Ureter (tissue), 1 donor: ENCODE measurements around the gene NTRK2. TPM values are rescaled to one million over a fixed set of nuclear protein-coding genes. Genes with fewer than 3 reads are reported as not detected.
"Not testable (repeated sequence)": the region's sequence is repeated elsewhere in the genome, so short reads cannot be mapped to it uniquely, and the experiment has no call there.

Source experiments
- DNase-seq: peaks from one replicate; pipeline ENCODE4 v3.0.0-alpha.2; 2020; ENCODE audit warnings: low spot score
- total RNA-seq: library from RNA; stranded (reverse); gene quantifications from one replicate; pipeline ENCODE4 v1.2.4, GENCODE V29; 2023
- donor health status: DM: yes; HTN: yes; CAD: no.

The NTRK2 gene
- total RNA-seq, 1 donor from 2014 or later, result 3.0 TPM

DNA sequence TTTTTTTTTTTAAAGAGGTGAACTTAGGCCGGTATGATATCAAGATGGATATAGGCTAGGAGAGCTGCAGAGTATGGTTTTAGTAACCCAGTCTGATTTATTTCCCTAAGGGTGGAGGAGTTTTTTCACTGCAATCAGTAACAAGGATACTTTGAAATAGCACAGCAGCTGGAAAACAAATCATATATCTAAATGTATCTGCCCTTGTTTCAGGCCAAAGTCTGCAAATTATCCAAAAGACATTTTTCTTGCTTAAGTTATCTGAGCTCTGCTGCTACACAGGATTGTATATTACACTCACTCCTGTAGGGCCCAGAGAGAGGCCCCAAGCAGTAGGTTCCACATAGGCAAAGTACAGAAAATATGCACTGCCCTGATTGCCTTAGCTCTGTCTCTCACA is 222.4 kb downstream of the NTRK2 start:
- no peak for DNase-seq

DNA sequence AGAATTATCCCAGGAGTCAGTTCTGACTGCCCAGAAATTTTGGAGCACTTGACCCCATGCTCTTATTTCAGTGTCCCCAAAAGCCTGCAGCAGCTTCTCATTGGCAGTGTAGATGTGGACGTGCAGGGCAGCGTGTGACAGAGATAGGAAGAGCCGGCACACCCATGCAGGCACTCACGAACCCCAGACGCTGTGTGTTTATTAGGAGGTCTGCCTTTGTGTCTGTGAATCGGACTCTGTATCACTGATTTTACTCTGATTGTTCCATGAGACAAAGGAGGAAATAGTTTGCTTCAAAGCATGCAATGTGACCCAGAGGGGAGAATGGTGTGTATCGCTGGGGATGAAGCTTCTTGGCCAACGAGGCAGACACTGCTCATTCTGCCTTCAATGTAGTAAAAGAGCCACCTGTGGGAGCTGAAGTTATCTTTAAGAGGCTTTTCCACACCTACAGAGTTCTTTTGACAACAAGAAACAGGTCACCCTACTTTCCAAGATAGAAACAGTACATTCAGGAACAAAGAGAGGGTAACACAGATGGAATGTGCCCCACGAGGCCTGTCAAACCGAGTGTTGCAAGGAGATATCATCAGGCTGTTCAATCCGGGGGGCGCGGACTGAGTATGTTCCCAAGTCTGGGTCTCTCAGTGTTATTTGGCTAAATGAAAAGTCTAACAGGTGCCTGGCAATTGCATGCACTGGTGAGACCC is 224.0 kb downstream of the NTRK2 start:
- DNase-seq, result no peak

DNA sequence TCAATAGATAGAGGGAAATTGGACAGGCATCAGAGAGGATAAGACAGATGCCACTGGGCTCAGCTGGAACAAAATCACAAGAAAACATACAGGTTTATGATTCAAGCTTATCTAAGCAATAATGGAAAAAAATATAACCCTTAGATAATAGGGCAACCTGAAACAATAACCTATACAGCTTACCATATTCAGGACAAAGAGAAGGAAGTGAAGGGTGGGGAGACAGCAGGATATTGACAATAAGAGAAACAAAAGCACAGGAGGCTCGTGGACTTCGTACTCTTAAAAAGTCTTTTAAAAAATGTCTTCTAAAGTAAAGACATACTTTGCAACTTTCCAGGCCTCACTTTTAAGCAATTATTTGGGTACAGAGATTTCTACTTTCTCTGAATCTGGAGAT is 225.3 kb downstream of the NTRK2 start:
- DNase-seq, result no peak

DNA sequence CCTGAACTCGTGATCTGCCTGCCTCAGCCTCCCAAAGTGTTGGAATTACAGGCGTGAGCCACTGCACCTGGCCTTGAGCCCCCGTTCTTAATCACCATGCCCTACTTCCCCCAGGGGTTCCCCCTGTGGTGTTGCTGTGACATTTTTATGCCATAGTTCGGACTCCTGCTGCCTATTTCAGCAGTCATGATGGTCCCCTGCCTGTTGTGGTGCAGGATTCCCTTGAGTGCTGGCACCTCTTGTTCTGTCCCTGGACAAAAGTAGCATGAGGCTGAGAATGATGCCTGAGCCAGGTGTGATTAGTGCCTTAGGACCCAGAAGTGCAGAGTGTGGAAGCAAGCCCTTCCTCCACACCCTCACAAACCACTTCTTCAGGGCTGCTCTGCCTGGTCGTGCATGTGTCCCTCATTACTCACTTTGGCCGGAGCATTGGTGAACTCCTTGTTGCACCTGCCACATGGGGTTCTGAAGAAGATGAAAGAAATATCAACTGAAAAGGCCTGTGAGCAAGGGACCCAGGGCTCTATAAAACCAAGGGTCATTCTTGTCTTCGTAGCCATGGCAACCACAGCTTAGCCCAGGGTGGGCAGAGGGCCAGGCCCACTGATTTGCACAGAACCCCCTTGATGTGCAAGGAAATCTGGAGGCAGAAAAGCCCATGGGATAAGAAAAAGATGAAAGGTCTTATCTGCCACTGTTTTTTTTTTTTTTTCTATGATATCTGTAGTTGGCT is 228.0 kb downstream of the NTRK2 start:
- no peak for DNase-seq

DNA sequence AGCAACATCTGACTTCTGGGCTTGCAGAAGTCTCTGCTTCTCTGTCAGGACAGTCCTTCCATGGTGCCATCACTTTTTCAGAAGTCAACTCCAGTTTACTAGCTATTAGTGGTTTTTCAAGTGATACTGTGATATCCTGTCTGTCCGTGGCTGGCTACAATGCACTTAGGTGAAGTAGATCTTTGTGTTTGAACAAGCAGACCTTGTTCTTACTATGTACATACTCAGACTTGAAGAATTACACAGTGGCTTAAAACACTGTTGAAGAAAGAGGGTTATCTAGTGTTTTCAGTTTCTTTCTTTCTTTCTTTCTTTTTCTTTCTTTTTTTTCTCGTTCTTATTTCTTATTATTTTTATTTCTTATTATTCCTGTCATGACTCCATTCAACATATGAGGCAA is 228.7 kb downstream of the NTRK2 start:
- no peak for DNase-seq

DNA sequence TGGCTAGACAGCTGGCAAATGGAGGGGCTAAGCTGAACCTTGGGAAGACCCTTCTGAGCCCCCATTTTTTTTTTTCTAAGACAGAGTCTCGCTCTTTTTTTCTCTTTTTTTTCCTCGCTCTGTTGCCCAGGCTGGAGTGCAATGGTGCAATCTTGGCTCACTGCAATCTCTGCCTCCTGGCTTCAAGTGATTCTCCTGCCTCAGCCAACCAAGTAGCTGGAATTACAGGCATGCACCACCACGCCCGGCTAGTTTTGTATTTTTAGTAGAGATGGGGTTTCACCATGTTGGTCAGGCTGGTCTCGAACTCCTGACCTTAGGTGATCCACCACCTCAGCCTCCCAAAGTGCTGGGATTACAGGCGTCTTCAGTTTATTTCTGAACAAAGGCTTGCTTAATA is 229.1 kb downstream of the NTRK2 start:
- not testable (repeated sequence) for DNase-seq

DNA sequence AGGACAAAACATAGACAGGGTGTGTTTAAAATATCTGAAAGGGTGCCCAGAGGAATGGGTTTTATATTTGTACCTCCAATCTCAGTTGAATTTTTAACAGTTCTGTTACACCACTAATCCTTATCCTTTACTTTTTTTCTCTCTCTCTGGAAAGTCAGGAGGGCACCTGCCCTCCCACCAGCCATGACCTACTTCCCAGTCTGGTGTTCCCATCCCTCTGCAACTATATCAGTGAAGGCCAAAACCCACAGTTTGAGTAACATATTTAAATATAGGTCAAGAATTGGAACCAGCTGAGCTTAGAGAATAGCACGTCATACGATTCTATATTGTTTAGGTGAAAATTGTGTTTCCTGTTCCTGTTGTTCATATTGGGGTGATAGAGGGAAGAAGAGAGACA is 229.8 kb downstream of the NTRK2 start:
- no peak for DNase-seq

DNA sequence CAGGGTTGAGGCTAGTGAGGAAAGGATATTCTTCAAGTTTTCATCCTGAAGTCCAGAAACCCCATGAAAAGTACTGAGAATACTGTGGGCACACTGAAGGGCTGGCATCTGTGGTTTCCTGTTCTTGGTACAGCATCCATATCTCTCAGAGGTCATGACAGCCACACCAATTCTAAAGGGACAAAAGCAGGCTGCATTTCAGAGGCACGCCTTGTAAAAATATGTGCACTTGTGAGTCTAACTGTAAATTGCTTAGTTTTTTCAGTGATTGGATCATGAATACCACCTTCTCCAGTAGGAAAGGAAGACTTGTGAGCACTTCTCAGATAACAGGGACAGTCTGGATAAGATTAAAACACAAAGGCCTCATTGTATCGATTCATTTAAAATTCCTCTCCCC is 230.9 kb downstream of the NTRK2 start:
- DNase-seq, result no peak

DNA sequence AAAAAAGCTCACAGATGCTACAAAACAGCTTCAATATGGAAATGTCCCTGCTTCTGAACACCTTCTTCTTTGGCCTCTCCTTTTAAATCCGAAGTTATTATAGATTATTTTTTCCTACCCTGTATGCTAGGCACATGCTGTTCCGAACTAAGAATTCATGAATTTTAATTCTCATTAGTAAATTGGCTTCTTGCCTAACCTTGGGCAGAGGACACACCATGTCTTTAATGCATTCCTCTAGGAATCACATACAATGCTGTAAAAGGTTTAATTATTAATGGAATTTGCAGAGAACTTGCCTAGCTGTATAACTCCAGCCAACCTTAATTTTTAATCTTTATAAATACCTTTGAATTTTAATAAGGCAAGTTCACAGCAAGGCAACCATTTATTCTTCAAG is 234.4 kb downstream of the NTRK2 start:
- DNase-seq, result no peak

DNA sequence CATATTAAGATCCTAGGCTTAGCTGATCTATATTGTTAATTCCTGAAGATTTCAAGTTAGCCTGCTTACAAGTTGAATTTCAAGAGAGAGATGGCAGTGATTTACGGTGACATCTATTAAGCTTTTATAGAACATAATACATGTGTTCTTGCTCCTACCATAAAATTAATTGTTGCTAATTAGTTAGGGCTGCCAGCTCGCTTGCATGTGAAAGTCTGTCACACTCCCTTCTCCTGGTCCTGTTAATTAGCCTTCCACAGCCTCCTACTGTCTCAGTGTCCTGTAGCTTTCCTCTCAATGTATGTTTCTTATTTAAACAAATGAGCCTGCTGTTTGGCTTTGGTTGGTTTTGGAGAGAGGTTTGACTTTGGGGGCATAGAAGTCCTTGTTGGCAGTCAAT is 247.2 kb downstream of the NTRK2 start:
- no peak for DNase-seq

DNA sequence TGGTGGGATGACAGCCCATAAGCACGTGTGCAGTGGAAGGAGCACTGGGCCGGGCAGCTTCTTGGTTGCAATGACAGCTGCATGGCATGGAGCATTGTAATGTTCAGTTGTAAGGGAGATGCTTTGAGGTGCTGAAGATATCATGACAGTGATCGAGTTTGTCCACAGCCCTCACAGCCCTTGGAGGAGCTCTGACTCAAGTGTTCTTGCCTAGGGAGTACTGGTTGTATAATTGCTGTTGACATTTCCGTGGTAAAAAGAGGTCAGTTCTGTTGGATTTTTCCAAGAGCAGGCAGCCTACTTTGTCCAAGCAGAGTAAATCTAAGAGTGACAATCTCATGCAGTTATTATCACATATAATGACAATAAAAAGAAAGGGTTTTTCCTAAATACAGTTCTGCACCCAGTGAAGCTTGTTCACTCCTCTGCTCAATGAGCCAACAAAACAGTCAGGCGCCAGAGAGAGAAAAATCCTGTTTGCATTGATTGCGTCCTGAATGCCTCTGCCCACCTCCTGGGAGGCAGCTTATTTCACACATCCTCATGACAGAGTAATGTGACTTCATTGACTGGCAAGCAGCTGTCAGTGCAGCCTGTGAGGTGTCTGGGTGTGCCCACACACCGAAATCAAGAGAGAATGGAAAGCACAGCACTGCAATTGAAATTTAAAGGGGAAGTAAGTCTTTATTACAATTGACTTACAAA is 248.0 kb downstream of the NTRK2 start:
- DNase-seq, result no peak

DNA sequence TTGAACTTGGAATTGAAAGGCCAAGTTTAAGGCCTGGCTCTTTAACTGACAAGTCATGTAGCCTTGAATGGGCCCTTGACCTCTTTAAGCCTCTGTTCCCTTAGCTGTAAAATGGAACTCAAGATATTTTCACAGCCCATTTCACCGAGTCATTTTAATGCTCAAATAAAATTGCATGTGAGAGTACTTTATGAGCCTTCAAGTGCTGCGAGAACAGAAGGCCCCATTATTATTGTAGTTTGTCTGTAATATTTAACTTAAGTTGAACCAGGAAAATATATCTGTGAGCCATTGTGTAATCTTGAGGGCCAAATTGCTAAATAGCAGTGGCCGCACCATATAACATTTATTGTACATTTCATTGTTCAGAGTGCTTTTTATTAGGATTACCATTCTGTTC is 249.9 kb downstream of the NTRK2 start:
- no peak for DNase-seq

DNA sequence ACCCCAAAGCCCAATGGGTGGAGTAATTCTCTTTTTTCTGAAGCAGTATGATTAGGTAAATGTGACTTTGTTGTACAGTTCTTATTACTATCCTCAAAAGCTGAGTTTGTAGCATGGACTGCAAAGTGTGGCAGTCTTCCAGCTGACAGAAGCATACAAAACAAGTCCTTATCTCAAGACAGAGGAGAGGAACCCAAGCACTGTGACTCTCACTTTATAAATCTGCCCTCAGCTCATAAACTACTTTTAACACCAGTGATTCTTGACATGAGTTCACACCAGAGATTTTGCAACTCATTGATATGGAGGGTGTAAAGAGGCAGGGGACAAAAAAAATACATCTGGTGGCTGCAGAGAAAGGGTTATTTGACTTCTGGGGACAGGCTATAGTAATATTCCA is 251.6 kb downstream of the NTRK2 start:
- DNase-seq, result no peak

DNA sequence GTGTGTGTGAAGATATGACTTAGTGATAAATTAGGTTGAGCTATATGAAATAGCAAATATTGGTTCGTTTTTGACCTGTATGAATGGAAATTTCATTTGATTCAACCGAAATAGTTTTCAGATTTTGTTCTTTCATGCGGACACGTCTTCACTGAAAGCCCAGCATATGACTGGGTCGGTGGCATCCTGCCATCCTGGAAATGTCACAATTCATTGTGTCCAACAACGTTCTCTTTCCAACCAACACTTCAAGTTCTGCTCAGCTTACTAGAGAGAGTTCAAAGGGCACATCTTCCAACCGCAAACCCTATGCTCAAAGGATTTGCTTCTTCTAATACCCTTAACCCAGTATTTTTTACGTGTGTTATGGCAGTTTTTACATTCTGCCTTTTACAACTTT is 252.5 kb downstream of the NTRK2 start:
- DNase-seq, result no peak

DNA sequence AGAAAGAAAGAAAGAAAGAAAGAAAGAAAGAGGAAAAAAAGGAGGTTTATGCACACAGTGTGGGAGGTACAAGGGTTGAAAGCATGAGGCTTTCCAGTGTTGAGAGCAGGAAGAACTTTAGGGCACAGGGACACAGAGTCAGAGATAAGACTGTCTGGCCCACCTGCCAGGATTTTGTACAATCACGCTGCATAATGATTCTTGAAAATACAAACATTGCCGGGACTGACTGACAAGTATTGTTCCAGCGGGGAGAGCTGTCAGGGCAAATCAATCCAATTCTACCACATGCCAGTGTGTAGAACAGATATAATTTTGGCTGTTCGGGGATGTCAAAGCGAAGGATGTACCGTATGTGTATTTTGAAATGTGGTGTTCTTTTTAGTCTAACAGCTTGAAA is 254.7 kb downstream of the NTRK2 start:
- DNase-seq, result no peak

DNA sequence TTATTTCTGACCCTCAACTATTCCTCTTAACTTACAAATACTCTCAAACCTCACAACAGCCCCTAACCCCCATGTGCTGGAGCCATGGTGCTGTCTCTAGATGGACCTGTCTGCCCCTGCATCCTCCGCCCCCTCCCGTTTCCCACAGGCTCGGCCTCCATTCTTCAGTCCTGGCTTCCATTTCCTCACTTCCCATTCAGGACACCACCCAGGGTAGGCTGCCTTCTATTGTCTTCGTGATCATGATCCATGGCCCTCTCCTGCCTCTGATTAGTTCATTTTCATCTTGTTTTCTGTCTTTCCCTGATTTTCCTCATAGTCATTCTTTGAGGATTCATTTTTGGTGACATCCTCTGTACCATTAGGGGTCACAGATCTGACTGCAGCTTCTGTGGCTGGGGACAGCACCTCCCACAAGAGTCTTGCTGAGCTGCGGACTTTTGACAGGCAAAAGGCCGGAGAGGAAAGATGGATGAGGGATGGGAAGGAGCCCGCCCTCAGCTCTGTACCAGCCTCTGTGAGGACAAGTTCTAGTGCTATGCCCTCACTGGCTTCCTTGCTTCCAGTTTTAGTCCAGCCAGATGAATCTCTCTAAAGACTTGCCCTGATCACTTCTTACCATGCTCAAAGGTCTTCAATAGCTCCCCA is 255.8 kb downstream of the NTRK2 start:
- DNase-seq, result no peak

DNA sequence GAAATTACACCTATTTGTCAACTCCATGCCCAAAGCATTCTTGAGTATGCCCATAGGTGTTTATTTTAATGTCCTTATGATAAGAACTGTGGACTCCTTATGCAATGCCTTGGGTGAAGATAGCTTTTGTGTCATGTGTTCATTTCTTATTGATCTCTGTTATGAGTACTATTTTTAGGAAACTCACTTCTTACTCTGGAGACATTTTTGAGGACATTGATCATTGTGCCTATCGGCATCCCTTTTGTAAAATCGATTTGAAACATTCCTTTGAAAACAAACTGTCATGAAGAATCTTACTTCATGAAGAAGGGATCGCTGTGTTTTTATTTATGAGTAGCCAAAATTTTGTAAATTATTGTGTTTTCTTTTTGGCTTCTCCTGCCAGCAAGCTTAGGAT is 257.3 kb downstream of the NTRK2 start:
- DNase-seq, result no peak

DNA sequence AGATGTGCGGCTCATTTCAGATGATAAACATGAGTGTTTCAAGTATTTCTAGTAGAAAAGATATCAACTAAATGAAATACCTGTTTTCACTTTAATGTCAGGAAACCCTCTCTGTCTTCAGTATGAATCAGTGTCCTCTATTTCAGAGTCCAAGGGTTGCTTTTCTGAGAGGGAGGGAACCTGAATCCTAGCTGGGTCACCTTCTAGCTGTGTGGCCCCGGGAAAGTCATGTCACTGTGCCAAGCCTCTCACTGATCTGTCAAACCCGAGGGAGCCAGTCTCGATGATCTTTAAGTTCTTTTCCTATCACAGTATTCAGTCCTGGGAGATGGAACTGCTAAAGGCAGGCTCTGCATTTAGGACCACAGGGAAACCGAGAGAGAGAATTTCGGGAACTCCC is 258.9 kb downstream of the NTRK2 start:
- DNase-seq, result no peak

DNA sequence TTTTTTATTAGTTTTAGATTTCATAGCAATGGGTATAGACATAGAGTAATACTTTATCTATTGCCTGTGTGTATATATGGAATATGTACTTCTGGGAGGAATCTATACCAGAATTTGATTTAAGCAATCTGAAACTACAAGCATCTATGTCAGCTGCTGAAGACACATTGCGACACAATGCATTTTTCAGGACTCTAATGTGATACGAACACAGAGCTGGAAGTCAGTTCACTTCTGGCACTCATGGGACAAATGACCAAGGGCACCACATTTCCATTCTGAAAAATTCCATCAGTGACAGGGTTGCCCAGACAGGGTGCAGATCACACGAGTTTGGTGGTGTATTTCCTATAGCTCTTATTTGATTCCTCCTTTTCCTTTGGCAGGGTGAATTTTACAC is 259.5 kb downstream of the NTRK2 start:
- DNase-seq, result no peak

DNA sequence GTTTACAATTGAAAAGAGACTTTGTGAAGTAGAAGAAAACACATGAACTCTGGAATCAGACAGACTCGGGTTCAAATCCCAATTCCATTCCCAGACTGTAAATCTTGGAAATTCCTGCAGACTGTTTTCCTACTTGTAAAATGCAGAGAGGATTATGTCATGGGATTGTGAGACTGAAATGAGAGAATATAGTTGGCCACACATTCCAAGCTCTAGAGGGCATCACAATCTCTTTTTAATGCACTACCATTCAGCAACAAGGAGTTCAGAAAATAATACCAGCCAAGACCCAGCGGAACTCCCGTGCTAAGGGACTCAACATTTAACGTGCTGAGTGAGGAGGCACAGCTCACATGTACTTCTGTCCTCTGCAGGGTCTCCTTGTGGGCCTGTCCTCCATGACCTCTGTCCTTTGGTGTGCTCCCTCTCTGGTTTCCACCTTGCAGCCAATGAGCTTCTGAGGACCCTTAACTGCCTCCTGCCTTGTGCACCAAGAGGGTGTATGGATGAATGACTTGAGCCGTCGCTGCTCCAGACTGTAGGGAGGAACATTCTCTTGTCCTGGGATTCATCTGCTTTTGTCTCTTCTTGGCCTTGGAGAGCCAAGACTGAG is 263.5 kb downstream of the NTRK2 start:
- DNase-seq, result no peak

DNA sequence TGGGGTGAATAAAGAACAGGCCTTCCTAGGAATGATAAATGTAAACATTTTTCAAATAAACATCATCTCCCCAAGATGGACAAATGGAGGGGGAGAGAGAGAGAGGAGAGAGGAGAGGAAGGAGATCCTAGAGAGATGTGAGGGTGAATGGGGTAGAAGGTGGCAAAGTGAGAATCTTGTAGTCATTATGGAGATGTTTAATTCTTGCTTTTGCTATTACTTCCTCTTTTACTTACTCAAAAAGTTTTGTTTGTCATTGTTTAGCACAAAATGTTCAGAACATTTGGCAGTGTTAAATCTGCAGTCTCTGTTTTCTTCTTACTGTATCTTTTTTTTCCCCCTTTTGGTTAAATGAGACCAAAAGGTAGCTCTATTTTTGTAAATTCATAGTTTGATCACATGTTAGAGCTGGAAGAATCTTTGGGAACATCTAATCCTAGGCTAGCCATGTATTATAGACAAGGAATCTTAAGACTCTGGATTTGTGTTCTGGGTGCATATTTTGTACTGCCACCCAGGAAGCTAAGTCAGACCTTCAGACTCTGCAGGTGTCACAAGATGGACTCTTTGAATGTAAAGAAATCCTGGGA is 266.1 kb downstream of the NTRK2 start:
- DNase-seq, result no peak

DNA sequence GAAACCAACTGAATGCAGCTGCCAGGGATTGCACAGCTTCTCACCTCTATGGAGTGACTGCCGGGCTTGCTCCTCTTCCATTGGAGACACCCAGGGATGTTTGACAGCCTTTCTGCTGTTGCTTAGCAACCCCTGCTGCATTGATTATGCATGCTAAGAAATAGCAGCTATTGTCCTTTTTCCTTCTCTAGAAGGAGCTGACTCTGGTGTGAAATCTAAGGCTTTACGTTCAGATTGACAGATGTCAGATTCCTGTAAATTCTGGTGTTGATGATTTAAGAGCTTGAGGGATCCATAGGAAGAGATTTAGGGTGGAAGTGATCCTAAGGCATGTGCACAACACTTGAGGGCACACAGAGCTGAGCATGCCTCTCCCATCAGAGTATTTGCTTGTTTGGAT is 267.7 kb downstream of the NTRK2 start:
- no peak for DNase-seq
